ENCODE results near the gene SH2D4B.

SH2D4B gene

DNA sequence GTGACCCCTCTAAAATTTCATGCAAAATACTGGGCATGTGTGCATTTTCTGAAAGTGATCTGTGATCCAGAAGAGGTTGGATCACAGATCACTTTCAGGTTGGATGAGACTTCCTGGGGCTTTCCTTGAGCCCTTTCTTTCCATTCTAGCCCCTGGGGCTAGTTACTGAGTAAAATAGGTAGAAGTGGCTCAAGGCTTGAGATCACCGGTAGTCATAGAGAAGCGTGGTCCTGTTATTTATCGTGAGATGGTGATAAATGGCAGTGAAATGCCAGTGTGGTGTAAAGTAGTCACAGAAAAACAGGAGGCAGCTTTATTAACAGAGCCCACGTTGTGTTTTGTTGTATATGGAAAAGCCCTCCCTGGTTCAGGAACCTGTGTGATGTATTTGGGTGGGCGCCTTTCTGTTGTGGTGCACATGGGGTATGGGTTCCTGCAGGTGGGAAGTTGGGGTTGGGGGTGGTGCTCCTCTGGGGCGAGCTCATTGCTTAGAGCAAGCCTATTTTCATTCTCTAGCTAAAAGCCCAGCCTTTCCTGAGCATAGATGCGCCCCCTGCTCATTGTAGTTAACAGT lies 34.0 kb upstream of the SH2D4B start:
- DNase-seq (ENCODE audit: low read depth in 1 of 2, low spot score in 1 of 2): no peak

DNA sequence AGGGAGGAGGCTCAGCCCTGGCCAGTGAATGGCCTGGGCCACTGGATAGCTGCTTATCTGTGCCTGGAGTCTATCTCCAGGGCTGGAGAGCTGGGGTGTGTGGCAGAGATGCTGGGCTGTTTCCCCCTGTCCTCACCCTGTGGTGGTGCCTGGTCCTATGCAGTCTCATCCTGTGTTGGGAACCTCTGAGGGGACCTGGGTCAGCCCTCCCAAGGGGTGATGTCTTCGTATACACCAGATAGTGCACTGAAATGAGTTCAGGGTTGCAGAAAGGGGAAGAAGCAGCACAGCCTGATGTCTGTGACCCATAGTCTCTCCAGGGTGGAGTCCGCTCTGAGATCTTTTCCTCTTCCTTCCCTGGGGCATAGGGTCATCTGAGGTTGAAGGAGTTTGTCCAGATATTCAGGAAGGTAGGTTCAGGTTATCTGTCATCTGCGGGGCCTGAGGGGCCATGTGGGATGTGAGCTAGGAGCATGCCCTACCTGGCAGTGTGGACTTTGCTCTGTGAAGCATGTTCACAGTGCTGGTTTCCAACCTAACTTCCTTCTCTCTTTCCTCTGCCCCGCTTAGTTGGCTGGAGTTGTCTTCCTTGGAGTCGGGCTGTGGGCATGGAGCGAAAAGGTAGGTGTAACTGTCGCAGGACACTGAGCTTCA lies 33.4 kb upstream of the SH2D4B start:
- DNase-seq (ENCODE audit: low read depth in 1 of 2, low spot score in 1 of 2): no peak

DNA sequence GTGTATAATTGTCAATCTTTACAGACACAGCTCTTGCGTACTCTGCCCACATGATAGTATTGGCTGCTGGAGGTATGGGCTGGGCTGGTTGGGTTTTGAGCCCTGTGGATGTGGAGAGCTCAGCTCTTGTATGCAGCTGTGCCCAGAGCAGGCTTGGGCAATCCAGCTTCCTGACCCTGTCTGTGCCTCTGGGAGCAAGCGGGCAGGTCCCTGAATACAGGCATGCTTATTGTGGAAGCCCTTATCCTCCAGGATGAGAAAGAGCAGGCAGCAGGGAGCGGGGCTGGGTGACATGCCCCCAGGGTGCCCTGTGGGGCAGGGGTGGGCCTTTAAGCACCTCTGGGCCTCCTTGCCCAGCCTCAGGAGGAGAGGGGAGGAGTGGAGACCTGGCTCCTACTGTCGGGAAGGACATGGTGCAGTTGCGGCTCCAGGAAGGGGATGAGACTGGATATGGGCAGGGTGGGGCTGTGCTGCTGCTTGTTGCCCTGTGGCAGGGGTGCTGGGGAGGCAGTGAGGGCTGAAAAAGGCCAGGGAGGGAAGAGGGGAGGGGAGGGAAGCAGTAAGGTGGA lies 32.7 kb upstream of the SH2D4B start:
- DNase-seq (ENCODE audit: low read depth in 1 of 2, low spot score in 1 of 2): no peak

DNA sequence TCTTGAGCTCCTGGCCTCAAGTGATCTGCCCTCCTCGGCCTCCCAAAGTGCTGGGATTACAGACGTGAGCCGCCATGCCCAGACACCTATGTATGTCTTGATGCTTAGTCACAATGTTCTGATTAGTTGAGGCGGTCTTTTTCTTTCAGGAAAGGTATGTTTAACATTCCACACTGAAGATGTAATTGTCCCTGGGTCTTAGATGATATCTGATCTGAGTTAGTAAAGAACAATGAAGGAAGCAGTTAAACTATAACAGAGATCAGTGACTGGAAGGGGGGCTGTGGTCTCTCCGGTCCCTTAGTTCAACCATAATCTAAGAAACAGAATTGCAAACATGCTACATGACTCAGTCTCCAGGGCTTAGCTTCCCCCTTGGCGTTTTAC lies 31.5 kb upstream of the SH2D4B start:
- no peak for DNase-seq (ENCODE audit: low read depth in 1 of 2, low spot score in 1 of 2)

DNA sequence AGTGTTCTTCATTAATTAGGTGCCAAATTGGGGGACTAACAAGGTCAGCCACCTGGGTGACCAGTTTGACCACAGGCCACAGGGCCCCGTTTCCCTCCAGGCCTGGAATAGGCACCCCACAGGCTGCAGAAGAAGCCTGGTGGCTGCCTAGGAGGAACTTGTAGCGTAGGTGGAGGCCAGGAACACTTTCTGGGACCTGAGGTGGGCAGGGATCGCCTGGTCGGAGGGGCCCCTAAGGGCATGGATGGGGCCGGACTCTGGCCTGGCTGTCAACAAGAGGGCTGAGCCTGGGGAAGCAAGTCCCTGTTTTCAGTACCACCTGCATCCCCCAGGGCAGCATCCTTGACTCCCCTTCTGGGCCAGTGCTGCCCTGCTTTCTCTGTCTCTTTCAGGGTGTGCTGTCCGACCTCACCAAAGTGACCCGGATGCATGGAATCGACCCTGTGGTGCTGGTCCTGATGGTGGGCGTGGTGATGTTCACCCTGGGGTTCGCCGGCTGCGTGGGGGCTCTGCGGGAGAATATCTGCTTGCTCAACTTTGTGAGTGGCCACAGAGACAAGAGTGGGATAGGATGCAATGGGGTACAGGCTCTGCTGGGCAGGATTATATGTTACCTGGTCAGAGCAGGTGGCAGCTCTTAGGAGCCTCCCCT lies 30.7 kb upstream of the SH2D4B start:
- no peak for DNase-seq (ENCODE audit: low read depth in 1 of 2, low spot score in 1 of 2)

DNA sequence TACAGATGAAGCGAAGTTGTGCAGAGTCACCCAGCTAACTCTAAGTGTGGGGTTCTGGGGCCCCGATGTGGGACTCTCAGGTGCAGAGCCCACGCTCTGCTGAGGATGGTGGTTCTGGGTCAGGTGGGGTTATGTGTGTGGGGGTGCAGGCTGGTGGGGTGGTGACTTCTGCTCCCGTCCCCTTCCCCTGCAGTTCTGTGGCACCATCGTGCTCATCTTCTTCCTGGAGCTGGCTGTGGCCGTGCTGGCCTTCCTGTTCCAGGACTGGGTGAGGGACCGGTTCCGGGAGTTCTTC lies 28.6 kb upstream of the SH2D4B start:
- DNase-seq (ENCODE audit: low read depth in 1 of 2, low spot score in 1 of 2): no peak

DNA sequence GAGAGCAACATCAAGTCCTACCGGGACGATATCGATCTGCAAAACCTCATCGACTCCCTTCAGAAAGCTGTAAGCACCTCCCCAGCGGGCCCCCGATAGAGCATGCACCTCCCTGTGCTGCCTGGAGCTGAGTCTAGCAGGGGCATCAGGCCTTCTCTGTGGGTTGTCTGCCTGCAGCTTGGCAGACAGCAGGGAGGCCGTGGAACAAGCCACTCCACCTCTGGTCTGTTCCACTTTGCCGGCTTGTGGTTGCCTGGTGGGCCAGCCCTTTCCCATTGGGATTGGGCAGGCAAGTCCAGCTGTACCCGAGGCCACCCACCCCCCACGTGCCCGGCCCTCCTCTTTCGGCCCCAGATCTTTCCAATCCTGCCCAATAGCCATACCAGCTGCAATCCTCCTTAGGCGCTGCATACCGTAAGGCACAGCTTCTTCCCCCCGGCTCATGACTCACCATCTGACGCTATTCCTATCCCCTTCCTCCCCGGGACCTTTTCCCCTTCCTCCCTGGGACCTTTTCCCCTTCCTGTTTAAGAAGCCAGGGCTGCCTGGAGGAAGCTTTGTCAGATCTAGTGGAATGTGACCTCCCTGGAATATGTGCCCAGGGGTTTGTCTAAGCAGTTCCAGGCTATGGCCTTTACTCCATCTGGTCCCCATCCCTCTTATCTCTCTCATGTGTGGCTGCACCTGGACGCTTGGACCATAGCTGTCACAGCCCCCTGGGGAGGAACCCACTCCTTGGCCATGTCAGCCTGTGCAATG lies 28.1 kb upstream of the SH2D4B start:
- DNase-seq (ENCODE audit: low read depth in 1 of 2, low spot score in 1 of 2): no peak

DNA sequence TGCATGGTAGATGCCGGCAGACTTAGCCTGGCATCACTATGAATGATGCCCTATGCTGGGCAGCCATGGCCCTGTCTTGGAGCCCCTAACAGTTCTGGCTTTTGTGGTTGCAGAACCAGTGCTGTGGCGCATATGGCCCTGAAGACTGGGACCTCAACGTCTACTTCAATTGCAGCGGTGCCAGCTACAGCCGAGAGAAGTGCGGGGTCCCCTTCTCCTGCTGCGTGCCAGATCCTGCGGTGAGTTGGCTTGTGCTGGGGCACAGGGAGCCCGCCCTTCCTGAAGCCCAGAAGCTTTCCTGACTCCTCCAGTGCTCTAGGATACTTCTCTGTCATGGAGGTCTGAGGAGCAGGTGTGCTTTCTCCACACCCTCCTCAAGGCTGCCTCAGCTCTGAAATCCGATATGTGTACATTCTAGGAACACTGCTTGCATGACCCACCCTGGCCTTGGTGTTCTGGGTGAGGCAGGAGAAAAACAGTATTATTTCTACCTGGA lies 25.6 kb upstream of the SH2D4B start:
- DNase-seq (ENCODE audit: low read depth in 1 of 2, low spot score in 1 of 2): no peak

DNA sequence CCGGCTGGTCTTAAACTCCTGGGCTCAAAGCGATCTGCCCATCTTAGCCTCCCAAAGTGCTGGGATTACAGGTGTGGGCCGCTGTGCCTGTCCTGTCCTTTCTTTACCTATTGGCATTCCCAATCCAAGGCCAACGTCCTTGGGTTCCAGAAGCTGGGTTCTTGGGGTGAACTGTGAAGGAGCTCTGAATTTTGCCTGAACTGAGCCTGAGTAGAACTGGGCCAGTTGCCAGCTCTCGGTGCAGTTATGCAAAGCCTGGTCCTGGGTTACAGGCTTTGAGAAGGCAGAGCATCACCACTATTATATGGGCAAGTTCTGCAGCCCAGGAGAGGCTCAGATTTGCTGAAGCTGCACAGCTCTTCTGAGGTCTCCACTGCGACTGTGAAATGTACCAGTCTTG lies 24.6 kb upstream of the SH2D4B start:
- no peak for DNase-seq (ENCODE audit: low read depth in 1 of 2, low spot score in 1 of 2)

DNA sequence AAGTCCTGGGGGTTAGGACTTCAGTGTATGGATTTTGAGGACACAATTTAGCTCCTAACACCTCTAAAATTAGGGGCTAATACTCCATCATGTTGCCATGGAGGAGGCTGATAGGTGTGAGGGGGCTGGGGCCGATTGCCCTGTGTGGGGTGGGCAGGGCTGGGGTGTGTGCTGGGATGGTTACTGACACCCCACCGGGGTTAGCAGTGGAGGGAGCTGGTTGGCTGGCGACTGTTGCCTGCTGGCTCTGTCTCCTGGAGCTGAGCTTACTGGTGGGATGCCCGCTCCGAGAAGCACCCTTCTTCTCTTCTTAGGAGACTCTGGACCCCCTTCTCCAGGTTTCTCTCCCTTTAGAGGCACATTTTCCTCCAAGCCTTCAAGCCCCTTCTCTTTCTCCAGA lies 22.2 kb upstream of the SH2D4B start:
- no peak for DNase-seq (ENCODE audit: low read depth in 1 of 2, low spot score in 1 of 2)

DNA sequence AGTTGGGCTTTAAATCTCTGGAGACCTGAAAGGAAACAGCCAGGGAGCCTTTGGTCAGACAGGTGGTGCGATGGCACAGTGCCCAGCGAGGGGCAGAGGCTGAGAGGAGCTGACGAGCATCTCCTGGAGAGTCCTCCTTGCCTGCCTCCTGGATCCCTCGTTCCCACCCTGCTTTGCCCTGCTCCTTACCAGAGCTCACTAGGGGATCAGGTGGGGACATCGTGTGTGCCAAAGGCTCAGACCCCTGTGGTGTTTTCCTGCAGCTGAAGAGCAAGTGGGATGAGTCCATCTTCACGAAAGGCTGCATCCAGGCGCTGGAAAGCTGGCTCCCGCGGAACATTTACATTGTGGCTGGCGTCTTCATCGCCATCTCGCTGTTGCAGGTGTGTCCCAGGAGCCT lies 21.8 kb upstream of the SH2D4B start:
- no peak for DNase-seq (ENCODE audit: low read depth in 1 of 2, low spot score in 1 of 2)

DNA sequence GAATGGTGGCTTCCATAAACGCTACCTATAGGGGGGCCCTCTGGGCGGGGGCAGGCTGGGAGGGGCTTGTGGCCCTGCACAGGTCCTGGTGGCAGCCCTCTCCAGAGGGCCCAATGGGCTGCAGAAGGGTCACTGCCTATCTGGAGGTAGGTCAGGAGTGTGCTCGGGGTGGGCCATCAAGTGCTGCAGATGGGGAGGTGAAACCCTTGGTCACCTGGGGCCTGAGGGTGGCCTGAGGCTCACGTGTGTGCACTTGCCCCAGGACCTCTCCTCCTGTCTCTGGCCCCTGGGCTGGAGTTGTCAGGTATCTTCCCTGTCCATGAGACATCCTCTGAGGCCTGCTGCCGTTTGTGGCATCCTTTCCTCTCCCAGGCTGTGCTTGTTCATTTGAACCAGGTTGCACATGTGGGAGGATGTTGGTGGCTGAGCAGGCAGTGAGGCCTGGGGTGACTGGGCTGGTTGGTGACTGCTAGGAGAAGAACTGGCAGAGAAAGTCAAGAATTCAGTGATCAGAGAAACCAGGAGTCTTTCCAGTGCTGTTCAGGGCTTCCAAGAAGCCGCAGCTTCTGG lies 21.1 kb upstream of the SH2D4B start:
- no peak for DNase-seq (ENCODE audit: low read depth in 1 of 2, low spot score in 1 of 2)

DNA sequence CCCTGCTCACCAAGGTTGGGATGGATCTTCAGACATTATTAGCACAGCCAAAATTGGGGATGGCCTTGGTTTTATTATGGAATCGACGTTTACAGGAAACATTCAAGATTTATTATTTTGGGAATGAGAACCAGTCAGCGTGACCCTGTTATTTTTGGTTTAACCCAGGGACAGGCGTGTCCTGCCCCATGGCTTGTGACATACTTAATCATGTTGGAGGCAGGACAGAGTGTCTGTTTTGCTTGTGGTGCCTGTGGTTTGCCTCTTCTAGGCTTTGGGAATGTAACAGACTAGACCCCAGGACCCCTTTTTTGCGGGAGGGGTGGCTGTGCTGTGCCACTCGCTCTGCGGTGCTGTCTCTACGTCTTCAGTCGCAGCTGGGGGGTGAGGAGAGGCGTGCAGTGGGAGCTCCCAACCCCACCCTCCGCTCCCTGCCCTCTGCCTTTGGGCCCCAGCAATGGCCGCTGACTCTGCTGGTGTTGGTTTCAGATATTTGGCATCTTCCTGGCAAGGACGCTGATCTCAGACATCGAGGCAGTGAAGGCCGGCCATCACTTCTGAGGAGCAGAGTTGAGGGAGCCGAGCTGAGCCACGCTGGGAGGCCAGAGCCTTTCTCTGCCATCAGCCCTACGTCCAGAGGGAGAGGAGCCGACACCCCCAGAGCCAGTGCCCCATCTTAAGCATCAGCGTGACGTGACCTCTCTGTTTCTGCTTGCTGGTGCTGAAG lies 20.1 kb upstream of the SH2D4B start:
- no peak for DNase-seq (ENCODE audit: low read depth in 1 of 2, low spot score in 1 of 2)

DNA sequence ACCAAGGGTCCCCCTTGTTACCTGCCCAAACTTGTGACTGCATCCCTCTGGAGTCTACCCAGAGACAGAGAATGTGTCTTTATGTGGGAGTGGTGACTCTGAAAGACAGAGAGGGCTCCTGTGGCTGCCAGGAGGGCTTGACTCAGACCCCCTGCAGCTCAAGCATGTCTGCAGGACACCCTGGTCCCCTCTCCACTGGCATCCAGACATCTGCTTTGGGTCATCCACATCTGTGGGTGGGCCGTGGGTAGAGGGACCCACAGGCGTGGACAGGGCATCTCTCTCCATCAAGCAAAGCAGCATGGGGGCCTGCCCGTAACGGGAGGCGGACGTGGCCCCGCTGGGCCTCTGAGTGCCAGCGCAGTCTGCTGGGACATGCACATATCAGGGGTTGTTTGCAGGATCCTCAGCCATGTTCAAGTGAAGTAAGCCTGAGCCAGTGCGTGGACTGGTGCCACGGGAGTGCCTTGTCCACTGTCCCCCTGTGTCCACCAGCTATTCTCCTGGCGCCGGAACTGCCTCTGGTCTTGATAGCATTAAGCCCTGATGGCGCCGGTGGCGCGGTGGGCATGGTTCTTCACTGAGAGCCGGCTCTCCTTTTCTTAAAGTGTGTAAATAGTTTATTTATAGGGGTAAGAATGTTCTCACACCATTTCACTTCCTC lies 19.4 kb upstream of the SH2D4B start:
- DNase-seq (ENCODE audit: low read depth in 1 of 2, low spot score in 1 of 2): no peak

DNA sequence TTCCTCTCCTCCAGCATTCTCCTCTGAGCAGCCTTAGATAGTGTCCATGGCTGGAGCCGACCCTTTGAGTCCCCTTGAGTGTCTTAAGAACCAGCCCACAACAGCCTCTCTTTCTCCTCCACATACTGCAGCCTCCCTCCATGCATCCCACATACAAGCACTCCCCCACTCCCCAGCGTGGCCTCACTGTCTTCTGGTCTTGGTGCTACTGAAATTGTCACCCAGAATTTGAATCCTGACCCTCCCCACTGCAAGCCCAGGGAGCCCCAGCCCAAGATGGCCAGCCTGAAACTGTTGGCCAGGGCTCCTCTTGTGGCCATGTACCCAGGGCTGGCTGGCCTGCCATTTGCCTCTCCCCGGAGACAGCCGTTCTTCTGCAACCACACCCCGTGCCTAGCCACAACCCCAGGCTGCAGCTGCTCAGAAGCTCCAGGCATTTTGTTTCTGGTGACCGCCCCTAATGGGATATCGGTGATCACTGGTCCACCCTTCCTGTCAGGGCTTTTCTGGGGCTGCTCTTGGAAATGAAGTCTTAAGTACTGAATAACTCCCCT lies 18.8 kb upstream of the SH2D4B start:
- DNase-seq (ENCODE audit: low read depth in 1 of 2, low spot score in 1 of 2): no peak

DNA sequence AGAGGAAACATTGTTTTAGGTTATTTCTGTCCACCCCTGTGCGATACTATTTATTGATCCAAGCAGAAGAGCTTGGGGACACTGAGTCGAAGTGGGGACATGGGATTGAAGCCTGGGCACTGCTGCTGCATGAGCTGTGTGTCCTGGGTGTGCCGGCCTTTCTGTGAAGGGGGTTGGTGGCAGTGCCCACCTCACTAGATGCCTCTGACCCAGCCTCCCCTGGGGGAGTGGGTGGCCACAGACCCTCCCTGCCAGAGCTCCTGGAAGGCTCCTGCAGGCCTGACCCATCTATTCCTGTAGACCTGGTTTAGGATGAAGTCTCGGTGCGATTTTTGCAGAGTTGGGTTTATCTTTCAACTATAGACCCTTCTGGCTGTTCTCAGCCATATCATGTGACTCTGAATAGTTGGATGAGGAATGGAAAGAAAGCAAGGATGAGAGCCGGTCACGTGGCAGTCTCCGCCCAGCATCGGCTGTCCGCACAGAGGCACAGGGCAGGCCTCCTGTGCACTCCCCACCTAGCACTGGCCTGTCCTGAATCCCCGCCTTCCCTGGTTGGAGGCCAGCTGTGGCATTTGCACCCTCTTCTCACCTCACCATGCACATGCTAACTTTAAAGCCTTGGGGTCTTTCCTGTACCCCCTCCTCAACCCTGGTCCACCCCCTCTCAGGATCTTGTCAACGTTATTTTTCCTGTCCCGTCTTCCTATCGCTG lies 17.6 kb upstream of the SH2D4B start:
- DNase-seq (ENCODE audit: low read depth in 1 of 2, low spot score in 1 of 2): no peak

DNA sequence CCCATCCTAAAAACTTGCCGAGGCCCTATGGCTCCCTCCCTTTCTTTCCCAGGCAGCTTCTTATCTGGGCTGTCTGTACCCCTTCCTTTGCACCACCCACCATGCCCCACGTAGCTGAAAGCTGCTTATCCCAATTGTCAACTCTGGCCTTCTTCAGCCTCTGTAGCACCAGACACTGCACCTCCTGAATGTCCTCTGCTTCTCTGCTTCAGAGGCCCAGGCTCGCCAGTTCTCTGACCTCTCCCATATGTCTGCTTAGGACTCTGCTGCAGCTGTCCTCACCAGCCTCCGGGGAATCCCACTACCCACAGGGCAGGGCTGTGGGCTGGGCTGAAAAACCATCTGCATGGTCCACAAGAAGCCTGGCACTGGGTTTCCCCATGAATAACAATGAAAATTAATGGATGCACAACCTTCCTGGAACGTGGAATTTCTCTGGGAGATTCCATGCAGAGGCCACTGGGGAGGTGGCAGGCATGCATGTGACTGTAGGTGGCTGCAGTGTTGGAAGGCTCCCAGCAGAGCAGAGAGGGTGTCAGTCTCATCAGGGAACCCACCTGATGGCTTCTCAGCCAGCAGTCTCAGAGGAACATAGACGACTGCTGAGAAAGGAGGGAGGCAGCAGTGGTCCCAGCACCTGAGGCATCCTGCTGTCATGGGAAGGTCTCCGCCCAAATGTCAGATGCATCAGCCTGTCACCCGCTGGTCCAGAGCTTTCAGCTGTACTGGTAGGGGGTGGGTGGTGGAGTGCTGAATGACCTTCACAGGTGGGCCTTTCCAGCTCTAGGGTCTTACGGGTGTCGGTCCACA lies 16.8 kb upstream of the SH2D4B start:
- DNase-seq (ENCODE audit: low read depth in 1 of 2, low spot score in 1 of 2): no peak

DNA sequence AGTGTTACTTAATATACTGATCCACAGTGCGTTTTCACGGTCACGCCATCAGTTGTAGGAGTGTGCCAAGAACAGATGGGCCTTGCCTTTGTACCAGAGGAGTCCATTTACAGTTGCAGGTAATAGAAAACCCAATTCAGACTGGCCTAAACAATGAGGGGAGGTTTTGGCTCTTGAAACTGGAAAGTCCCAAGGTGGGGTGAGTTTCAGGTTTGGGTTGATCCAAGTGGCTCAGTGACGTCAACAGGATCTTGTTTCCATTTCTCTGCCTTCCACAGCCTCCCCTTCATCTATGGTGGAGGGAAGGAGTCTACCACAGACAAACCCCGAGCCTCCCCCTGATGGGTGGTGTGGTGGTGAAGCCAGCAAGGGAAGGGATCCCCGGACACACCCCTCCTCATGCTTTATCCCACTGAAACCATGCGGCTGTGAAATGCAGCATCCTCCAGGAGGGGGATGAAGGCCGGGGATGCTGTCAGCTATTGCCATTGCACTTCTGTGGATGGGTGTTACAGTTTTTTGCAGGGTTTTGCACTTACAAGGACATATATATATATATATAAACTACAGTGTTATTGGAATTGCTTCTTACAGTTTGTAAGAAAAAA lies 14.8 kb upstream of the SH2D4B start:
- no peak for DNase-seq (ENCODE audit: low read depth in 1 of 2, low spot score in 1 of 2)
